Duodenal mucosa (tissue), 2 donors: ENCODE data around the gene FAM114A2.
A peak's percentile ranks its signal among the peaks of the same experiment; 100 is the strongest.

Experiments used
- H3K27ac ChIP-seq: one replicate; pipeline ENCODE4 v1.7.0; 2013; ENCODE audit warnings: low read depth, low read length
- H3K27me3 ChIP-seq, 2 donors: one replicate each; pipeline ENCODE4 v1.7.0; 2013; ENCODE audit warnings: low read length in 2 of 2, control low read depth in 1 of 2; ENCODE audit not compliant: insufficient read depth in 2 of 2, control insufficient read depth in 1 of 2
- H3K36me3 ChIP-seq, 2 donors: one replicate each; pipeline ENCODE4 v1.7.0; 2013; ENCODE audit warnings: low read length in 2 of 2, control low read depth in 1 of 2; ENCODE audit not compliant: insufficient read depth in 2 of 2, control insufficient read depth in 1 of 2
- H3K4me1 ChIP-seq, 2 donors: one replicate each; pipeline ENCODE4 v1.7.0; 2013; ENCODE audit warnings: low read length in 2 of 2, control low read depth in 1 of 2; ENCODE audit not compliant: insufficient read depth in 2 of 2, control insufficient read depth in 1 of 2
- H3K4me3 ChIP-seq, 2 donors: one replicate each; pipeline ENCODE4 v1.7.0; 2013; ENCODE audit warnings: low read length in 2 of 2, low read depth in 1 of 2
- H3K9ac ChIP-seq, 2 donors: one replicate each; pipeline ENCODE4 v1.7.0; 2013; ENCODE audit warnings: low read length in 2 of 2, low read depth in 1 of 2
- H3K9me3 ChIP-seq, 2 donors: one replicate each; pipeline ENCODE4 v1.7.0; 2013; ENCODE audit warnings: low read length in 2 of 2, control low read depth in 1 of 2; ENCODE audit not compliant: control insufficient read depth in 1 of 2

FAM114A2 gene

GRCh38 chr5:154055201-154055600 is 16.5 kb upstream of the FAM114A2 start:
- Histone ChIP-seq H3K36me3 (peaks cover 4 to 24% of the 10 kb centered on the region in 2 donors), H3K9ac (no peak overlapping the region), H3K27ac (no peak overlapping the region), H3K4me3 (no peak overlapping the region), H3K4me1 (peaks cover 21 to 24% of the 10 kb centered on the region in 2 donors), H3K9me3 (no peaks in the 10 kb centered on the region), H3K27me3 (no peaks in the 10 kb centered on the region)

DNA sequence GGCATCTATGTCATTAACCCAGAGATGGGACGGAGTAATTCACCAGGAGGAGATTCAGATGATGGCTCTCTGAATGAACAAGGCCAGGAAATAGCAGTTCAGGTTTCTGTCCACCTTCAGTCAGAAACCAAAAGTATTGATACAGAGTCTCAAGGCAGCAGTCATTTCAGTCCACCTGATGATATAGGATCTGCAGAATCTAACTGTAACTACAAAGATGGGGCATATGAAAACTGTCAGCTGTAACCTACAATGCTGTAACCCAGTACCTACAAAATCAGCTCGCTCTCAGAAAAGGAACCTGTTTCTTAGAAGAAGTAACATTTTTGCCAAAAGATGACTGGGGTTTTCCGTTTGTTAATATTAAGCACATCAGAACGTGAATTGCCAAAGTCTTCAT is 14.8 kb upstream of the FAM114A2 start:
- no peaks in the 10 kb centered on the region for H3K9me3 ChIP-seq
- H3K36me3 ChIP-seq: peaks cover 4 to 30% of the 10 kb centered on the region in 2 donors
- H3K27ac ChIP-seq: no peak overlapping the region
- no peak overlapping the region for H3K9ac ChIP-seq
- H3K27me3 ChIP-seq: no peaks in the 10 kb centered on the region
- H3K4me3 ChIP-seq: no peak overlapping the region
- peaks cover 11% of the 10 kb centered on the region in 2 donors for H3K4me1 ChIP-seq

- Histone ChIP-seq H3K36me3 (peaks cover 4 to 28% of the 10 kb centered on the region in 2 donors), H3K4me3 (no peak overlapping the region), H3K27ac (no peak overlapping the region), H3K9me3 (no peaks in the 10 kb centered on the region), H3K4me1 (no peaks in the 10 kb centered on the region), H3K27me3 (no peaks in the 10 kb centered on the region), H3K9ac (no peak overlapping the region)
These were observed 10.9 kb upstream of the FAM114A2 start for GRCh38 chr5:154049636-154050035.

DNA sequence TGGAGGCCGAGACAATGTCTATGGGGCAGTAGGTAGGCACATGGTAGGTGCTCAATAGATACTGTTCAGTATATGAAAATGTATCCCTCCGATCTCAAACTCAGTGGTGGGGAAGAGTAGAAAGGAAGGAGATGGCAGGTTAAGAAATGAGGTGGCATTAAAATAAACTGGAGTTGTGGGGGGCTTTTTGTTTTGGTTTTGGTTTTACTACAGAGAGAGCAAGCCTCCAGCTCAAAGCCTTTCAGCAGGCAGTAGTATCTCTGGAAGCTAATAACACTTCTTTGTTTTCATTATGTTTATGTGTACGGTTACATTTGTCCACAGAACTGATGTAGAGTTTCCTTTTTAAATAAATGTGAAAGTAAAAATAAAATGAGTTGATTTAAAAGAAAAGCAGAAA is 8.6 kb upstream of the FAM114A2 start:
- Histone ChIP-seq H3K9me3 (no peaks in the 10 kb centered on the region), H3K27ac (no peak overlapping the region), H3K4me1 (peaks cover 0 to 3% of the 10 kb centered on the region in 2 donors), H3K36me3 (peaks cover 4 to 14% of the 10 kb centered on the region in 2 donors), H3K9ac (no peak overlapping the region), H3K4me3 (no peak overlapping the region), H3K27me3 (no peaks in the 10 kb centered on the region)

DNA sequence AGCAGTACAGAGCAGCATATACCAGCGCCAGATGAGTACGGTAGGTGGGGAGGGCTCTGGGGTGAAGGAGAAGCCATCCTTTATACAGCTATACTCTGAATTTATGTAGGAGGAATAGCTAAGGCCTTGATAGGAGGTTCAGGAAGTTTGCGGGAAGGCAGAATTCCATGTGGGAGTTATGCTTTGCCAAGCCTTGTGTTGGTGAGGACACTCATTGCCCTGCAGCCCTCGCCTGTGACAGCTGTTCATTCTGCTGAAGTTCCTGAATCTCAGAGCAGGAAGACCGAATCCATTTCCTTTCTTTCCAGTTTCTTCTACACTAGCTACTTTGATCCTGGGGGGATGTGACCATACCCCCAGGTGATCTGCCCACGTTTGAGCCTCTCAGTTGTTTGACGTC is 7.8 kb upstream of the FAM114A2 start:
- Histone ChIP-seq H3K27me3 (no peaks in the 10 kb centered on the region), H3K4me3 (no peak overlapping the region), H3K9me3 (no peaks in the 10 kb centered on the region), H3K9ac (no peak overlapping the region), H3K27ac (no peak overlapping the region), H3K4me1 (peaks cover 2 to 6% of the 10 kb centered on the region in 2 donors), H3K36me3 (peaks cover 0 to 10% of the 10 kb centered on the region in 2 donors)

GRCh38 chr5:154044581-154044980 is 5.9 kb upstream of the FAM114A2 start:
- Histone ChIP-seq H3K9ac (no peak overlapping the region), H3K27ac (no peak overlapping the region), H3K4me3 (no peak overlapping the region), H3K9me3 (no peaks in the 10 kb centered on the region), H3K4me1 (peaks cover 8 to 15% of the 10 kb centered on the region in 2 donors), H3K27me3 (no peaks in the 10 kb centered on the region), H3K36me3 (peaks cover 0 to 4% of the 10 kb centered on the region in 2 donors)

DNA sequence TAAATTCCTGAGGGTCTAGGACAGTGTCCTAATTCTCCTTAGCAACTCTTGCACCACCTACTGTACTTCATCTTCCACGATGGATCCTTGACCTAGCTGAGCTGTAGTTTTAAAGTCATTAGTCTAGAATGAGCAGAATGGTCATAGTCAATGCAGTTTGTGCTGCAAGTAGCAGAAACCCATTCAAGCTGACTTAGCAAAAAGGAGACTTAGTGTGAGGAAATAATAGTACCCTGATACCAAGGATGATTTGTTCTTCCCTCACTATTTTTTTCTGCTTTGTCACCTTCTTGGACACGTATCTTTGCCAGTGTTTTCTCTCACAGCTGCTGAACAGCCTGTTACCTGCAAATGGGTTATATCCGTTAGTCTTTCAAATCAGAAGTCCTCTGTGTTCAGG is 5.4 kb upstream of the FAM114A2 start:
- Histone ChIP-seq H3K27ac (no peak overlapping the region), H3K4me1 (peaks cover 13 to 19% of the 10 kb centered on the region in 2 donors), H3K9me3 (no peaks in the 10 kb centered on the region), H3K9ac (no peak overlapping the region), H3K4me3 (no peak overlapping the region), H3K27me3 (no peaks in the 10 kb centered on the region), H3K36me3 (peaks cover 0 to 3% of the 10 kb centered on the region in 2 donors)

DNA sequence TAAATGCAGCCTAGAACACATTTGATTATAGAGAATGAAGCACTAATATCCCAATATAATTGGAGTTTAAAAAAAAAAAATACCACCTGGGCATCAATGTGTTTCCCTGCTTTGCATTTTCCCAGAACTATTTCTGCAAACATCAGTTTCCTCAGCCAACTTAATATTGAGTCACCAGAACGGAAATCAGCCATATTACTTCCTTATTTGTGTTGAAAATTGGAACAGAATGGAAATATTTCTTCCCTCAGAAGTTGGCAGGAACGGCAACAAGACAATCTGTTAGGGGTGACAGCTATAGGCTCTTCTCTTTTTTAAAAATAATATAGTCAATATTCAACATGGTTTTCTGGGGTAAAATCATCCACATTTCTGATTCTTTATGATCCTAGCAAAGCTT is 4.1 kb upstream of the FAM114A2 start:
- Histone ChIP-seq H3K4me3 (no peak overlapping the region), H3K27ac (no peak overlapping the region), H3K9me3 (no peaks in the 10 kb centered on the region), H3K9ac (no peak overlapping the region), H3K27me3 (no peaks in the 10 kb centered on the region), H3K4me1 (peaks cover 21 to 22% of the 10 kb centered on the region in 2 donors), H3K36me3 (peaks cover 0 to 3% of the 10 kb centered on the region in 2 donors)

- H3K36me3 ChIP-seq: peaks cover 0 to 3% of the 10 kb centered on the region in 2 donors
- no peaks in the 10 kb centered on the region for H3K27me3 ChIP-seq
- peaks cover 28 to 29% of the 10 kb centered on the region in 2 donors for H3K4me1 ChIP-seq
- H3K27ac ChIP-seq: no peak overlapping the region
- peak overlapping the region; percentile 92 to 99 for H3K4me3 ChIP-seq
- peak overlapping the region; percentile 86 to 89 for H3K9ac ChIP-seq
- H3K9me3 ChIP-seq: no peaks in the 10 kb centered on the region
These were observed 734 bp upstream of the FAM114A2 start for GRCh38 chr5:154039458-154039829.

GRCh38 chr5:154038261-154038706 is 426 bp downstream of the FAM114A2 start:
- H3K4me1 ChIP-seq: peaks cover 28 to 29% of the 10 kb centered on the region in 2 donors
- H3K27ac ChIP-seq: peak overlapping the region; percentile 88

DNA sequence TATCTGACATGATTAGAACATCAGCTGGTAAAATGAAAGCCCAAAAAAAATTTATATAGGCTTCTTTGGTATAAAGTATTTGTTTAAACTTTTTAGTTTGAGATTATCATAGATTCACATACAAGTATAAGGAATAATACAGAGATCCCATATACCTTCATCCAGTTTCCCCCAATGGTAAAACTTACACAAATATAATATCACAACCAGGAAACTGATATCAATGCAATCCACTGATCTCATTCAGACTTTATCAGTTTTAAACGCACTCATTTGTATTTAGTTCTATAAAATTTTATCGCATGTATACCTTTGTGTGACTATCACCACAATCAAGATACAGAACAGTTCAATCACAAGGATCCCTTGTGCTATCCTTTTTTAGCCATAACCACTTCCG is 3.8 kb downstream of the FAM114A2 start:
- no peak overlapping the region for H3K27ac ChIP-seq
- H3K36me3 ChIP-seq: peaks cover 0 to 4% of the 10 kb centered on the region in 2 donors
- H3K9me3 ChIP-seq: no peaks in the 10 kb centered on the region
- no peak overlapping the region for H3K9ac ChIP-seq
- no peaks in the 10 kb centered on the region for H3K27me3 ChIP-seq
- H3K4me1 ChIP-seq: peaks cover 18 to 21% of the 10 kb centered on the region in 2 donors
- no peak overlapping the region for H3K4me3 ChIP-seq

More at GRCh38 chr5:154038261-154038706, 426 bp downstream of the FAM114A2 start:
- no peaks in the 10 kb centered on the region for H3K9me3 ChIP-seq
- peak overlapping the region; percentile 86 to 89 for H3K9ac ChIP-seq
- H3K36me3 ChIP-seq: no peaks in the 10 kb centered on the region
- no peaks in the 10 kb centered on the region for H3K27me3 ChIP-seq
- peak overlapping the region; percentile 92 to 99 for H3K4me3 ChIP-seq
